Tibial artery (tissue), 4 donors: ENCODE results near the gene RUBCN.

ENCODE experiments used
- DNase-seq, 2 donors: peaks; one replicate each; pipeline ENCODE4 v3.0.0-alpha.2; 2019
- H3K27ac ChIP-seq, 2 donors: fragments of 200-600 bp; sonication (generic) in 1 of 2; 1 replicate in 1 of 2; 2 replicates in 1 of 2; pipeline ENCODE4 v1.5.1; 2018 to 2019; ENCODE audit warnings: mild to moderate bottlenecking in 1 of 2
- H3K27me3 ChIP-seq, 2 donors: fragments of 200-600 bp; sonication (generic) in 1 of 2; one replicate each; pipeline versions ENCODE4 v1.5.1 to v1.6.0; 2016 to 2019
- H3K36me3 ChIP-seq, 3 donors: fragments of 200-600 bp; sonication (generic) in 2 of 3; one replicate each; pipeline ENCODE4 v1.5.1; 2016 to 2019; ENCODE audit warnings: mild to moderate bottlenecking in 2 of 3
- H3K4me1 ChIP-seq, 4 donors: fragments of 200-600 bp; sonication (generic) in 2 of 4; 1 replicate in 3 of 4; 2 replicates in 1 of 4; pipeline ENCODE4 v1.5.1; 2016 to 2019
- H3K4me3 ChIP-seq, 2 donors: fragments of 200-600 bp; sonication (generic) in 1 of 2; 1 replicate in 1 of 2; 2 replicates in 1 of 2; pipeline ENCODE4 v1.5.1; 2018 to 2019; ENCODE audit warnings: mild to moderate bottlenecking in 2 of 2
- H3K9me3 ChIP-seq, 3 donors: fragments of 200-600 bp; sonication (generic) in 1 of 3; one replicate each; pipeline ENCODE4 v1.5.1; 2016 to 2019
- intact Hi-C: fragments of 100-400 bp; cut with DNase I; formaldehyde crosslinking; loops from one replicate; pipeline ENCODE4 v1.15.0; 2023; ENCODE audit warnings: low total_unique reads
- TF ChIP-seq, protein P1 (sequence below), 2 experiments: fragments of 200-600 bp in 1 of 2; fragments of 450-650 bp in 1 of 2; IDR thresholded peaks; one replicate each; pipeline ENCODE4 v1.5.1; 2017 to 2019; ENCODE audit warnings: antibody characterized with exemption in 2 of 2, mild to moderate bottlenecking in 1 of 2, moderate library complexity in 1 of 2

The RUBCN gene

GRCh38 chr3:197685546-197685945 lies 51.2 kb downstream of the RUBCN start:
- peaks cover 44 to 83% (median 67%) of the 10 kb centered on the region in 3 donors for H3K36me3 ChIP-seq

GRCh38 chr3:197683191-197683590 lies 53.5 kb downstream of the RUBCN start:
- Histone ChIP-seq H3K4me3 (no peak overlapping the region), H3K4me1 (no peaks in the 10 kb centered on the region), H3K27me3 (no peaks in the 10 kb centered on the region), H3K9me3 (no peaks in the 10 kb centered on the region), H3K36me3 (peaks cover 43 to 81% (median 64%) of the 10 kb centered on the region in 3 donors), H3K27ac (no peak overlapping the region)
- intact Hi-C loops: no loop called here
- no peak for DNase-seq
- TF ChIP-seq, protein P1, sequence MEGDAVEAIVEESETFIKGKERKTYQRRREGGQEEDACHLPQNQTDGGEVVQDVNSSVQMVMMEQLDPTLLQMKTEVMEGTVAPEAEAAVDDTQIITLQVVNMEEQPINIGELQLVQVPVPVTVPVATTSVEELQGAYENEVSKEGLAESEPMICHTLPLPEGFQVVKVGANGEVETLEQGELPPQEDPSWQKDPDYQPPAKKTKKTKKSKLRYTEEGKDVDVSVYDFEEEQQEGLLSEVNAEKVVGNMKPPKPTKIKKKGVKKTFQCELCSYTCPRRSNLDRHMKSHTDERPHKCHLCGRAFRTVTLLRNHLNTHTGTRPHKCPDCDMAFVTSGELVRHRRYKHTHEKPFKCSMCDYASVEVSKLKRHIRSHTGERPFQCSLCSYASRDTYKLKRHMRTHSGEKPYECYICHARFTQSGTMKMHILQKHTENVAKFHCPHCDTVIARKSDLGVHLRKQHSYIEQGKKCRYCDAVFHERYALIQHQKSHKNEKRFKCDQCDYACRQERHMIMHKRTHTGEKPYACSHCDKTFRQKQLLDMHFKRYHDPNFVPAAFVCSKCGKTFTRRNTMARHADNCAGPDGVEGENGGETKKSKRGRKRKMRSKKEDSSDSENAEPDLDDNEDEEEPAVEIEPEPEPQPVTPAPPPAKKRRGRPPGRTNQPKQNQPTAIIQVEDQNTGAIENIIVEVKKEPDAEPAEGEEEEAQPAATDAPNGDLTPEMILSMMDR (IDR thresholded peaks at IDR 0.05): no peak

More at GRCh38 chr3:197685546-197685945, 51.2 kb downstream of the RUBCN start:
- Histone ChIP-seq H3K9me3 (no peaks in the 10 kb centered on the region), H3K27ac (no peak overlapping the region), H3K4me3 (no peak overlapping the region), H3K4me1 (no peaks in the 10 kb centered on the region), H3K27me3 (no peaks in the 10 kb centered on the region)
- DNase-seq: no peak
- TF ChIP-seq, protein P1 (IDR thresholded peaks at IDR 0.05): no peak
- intact Hi-C loops: no loop called here

- TF ChIP-seq, protein P1 (IDR thresholded peaks at IDR 0.05): no peak
- H3K4me3 ChIP-seq: no peak overlapping the region
- no peak overlapping the region for H3K27ac ChIP-seq
- peaks cover 43 to 81% (median 62%) of the 10 kb centered on the region in 3 donors for H3K36me3 ChIP-seq
- no peak for DNase-seq
- no peaks in the 10 kb centered on the region for H3K9me3 ChIP-seq
- intact Hi-C loops: no loop called here
- no peaks in the 10 kb centered on the region for H3K27me3 ChIP-seq
- H3K4me1 ChIP-seq: no peaks in the 10 kb centered on the region
Observed at GRCh38 chr3:197682713-197683112, 54.0 kb downstream of the RUBCN start.

DNA sequence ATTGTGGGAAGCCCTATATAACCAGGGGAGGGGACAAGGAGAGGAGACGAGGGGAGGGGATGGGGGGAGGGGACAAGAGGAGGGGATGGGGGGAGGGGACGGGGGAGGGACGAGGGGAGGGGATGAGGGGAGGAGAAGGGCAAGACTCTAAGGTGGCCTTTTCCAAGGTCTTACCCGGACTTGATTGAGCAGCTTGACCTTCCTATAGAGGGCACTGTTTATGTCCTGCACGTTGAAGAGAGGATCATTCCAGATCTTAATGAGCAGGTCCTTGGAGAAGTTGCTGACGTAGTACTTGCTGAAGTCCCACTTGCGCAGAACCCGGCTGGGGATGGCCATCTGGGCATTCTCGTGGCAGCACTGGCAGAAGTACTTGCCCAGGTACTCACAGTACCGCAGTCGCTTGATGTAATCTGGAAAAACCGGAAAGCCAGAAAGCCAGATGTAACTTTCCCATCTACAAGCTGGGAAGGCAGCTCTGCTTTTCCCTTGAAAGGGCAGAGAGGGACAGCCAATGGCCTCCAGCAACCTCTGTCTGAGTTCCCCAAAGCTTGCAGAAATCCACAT lies 55.7 kb downstream of the RUBCN start:
- no peaks in the 10 kb centered on the region for H3K9me3 ChIP-seq
- peaks cover 52 to 88% (median 68%) of the 10 kb centered on the region in 3 donors for H3K36me3 ChIP-seq
- no peak overlapping the region for H3K4me3 ChIP-seq
- H3K4me1 ChIP-seq: no peaks in the 10 kb centered on the region
- intact Hi-C loops: no loop called here
- TF ChIP-seq, protein P1 (IDR thresholded peaks at IDR 0.05): no peak
- no peak for DNase-seq
- H3K27me3 ChIP-seq: no peaks in the 10 kb centered on the region
- H3K27ac ChIP-seq: no peak overlapping the region

- H3K4me3 ChIP-seq: no peak overlapping the region
- no peak for DNase-seq
- peaks cover 53 to 96% (median 58%) of the 10 kb centered on the region in 3 donors for H3K36me3 ChIP-seq
- H3K9me3 ChIP-seq: no peaks in the 10 kb centered on the region
- intact Hi-C loops: no loop called here
- H3K27ac ChIP-seq: no peak overlapping the region
- H3K27me3 ChIP-seq: no peaks in the 10 kb centered on the region
- TF ChIP-seq, protein P1 (IDR thresholded peaks at IDR 0.05): no peak
- no peaks in the 10 kb centered on the region for H3K4me1 ChIP-seq
Observed at GRCh38 chr3:197675951-197676350, 60.8 kb downstream of the RUBCN start.

- H3K36me3 ChIP-seq: peaks cover 53 to 96% (median 54%) of the 10 kb centered on the region in 3 donors
- intact Hi-C loops: no loop called here
- H3K27ac ChIP-seq: no peak overlapping the region
- TF ChIP-seq, protein P1 (IDR thresholded peaks at IDR 0.05): no peak
- no peaks in the 10 kb centered on the region for H3K9me3 ChIP-seq
- DNase-seq: no peak
- no peak overlapping the region for H3K4me3 ChIP-seq
- no peaks in the 10 kb centered on the region for H3K4me1 ChIP-seq
- H3K27me3 ChIP-seq: no peaks in the 10 kb centered on the region
Observed at GRCh38 chr3:197675563-197675860, 61.2 kb downstream of the RUBCN start.
